Tongue (tissue), 2 donors: ENCODE results near the gene GNG5. TPM values are rescaled to one million over a fixed set of nuclear protein-coding genes. Genes with fewer than 3 reads are reported as not detected.
"Not testable (repeated sequence)": the region's sequence is repeated elsewhere in the genome, so short reads cannot be mapped to it uniquely, and the experiment has no call there.

Source experiments
- DNase-seq: peaks from one replicate; pipeline ENCODE4 v3.0.0-alpha.2; 2015
- total RNA-seq: library from RNA; depleted of rRNA; stranded (reverse); fragments of >200 nt; gene quantifications from one replicate; pipeline ENCODE4 v1.2.3, GENCODE V29; 2014

The GNG5 gene
- 40.3 TPM for total RNA-seq

DNA sequence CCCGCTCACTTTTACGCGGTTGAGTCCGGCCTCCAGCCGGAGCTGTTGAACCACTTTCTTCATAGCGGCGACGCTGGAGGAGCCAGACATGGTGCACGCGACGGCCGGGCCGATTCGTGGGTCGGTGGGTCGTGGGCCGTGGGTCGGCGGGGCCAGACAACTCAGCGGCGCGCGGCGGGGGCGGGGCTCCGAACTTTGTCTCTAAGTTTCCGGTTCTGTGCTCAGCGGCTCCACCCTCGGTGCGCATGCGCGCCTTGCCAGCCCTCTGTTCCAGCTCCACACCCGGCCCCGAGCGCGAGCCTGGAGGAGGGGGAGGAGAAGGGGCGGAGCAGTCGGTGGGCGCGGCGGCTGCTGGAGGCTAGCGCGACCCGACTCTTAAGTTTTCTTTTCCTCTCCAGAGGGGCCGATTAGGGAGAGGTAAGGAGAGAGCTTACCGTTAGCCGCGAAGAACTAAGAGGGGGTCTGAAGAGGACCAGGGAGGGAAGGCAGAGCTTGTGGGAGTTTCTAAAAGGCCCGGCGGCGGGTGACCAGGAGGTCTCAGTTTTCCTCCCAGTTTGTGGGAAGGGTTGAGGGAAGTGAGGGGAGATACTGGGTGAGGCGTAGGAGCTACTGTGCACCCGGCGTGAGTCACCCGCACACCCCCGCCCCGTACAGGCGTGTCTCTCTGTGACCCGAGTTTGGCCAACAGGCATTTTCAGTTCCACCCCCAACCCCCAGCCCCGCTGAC lies at the start of gene GNG5, which contains the start of gene SPATA1:
TSS of gene GNG5 (minus strand) at position 580 of the 727 bp plus-strand sequence. CDS start at position 90, 490 bp downstream.
TSS of gene SPATA1 (plus strand) at position 385 of the 727 bp plus-strand sequence. CDS start 9,974 bp downstream, outside the sequence.
- peak; percentile 100 for DNase-seq

DNA sequence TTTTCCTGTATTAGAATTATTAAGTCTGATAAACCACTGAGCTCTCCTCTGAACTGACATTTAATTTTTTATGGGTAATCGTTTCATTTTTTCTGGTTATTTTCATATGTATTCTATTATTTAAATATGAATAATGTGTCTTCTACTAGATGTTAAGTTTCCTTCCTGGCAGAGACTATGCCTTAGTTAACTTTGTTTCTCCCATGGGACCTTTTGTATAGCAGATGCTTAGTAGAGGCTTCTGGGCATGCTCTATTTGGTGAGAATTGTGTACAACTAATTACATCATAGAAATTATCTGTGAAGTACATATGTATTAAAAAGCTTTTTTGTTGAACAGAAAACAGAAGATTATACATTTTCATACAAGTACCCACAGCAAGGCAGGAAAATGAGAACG lies 44.4 kb upstream of the GNG5 start:
- no peak for DNase-seq

DNA sequence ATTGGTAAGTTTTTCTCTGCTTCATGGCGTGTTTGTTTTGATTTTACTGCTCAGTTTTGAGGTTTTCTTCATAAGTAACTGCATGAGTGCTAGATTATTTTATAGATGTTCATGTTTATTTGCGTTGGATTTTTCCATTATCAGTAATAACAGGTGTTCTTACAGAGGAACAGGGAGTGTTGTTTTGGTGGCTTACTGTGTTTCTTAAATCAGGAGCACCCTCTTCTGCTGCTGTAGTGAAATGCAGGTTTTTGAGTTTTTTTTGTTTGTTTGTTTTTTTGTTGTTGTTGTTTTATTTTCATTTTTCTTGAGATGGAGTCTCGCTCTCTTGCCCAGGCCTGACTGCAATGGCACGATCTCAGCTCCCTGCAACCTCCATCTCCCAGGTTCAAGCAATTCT lies 35.3 kb upstream of the GNG5 start:
- DNase-seq, result no peak

DNA sequence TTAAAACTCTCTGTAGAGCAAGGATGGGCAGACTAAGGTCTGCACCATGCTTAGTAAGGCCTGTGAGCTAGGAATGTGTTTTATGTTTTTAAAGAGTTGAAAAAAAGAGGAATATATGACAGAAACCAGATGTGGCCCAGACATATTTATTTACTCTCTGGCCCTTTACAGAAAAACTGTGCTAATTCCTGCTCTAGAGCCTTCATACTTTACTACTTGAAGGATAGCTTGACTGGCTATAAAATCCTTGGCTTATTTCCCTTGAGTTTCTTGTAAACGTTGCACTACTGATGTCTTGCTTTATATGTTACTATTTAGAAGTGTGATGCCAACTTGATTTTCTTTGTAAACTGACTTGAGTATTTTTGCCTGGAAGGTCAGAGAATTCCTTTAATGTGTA lies 34.4 kb upstream of the GNG5 start:
- no peak for DNase-seq

DNA sequence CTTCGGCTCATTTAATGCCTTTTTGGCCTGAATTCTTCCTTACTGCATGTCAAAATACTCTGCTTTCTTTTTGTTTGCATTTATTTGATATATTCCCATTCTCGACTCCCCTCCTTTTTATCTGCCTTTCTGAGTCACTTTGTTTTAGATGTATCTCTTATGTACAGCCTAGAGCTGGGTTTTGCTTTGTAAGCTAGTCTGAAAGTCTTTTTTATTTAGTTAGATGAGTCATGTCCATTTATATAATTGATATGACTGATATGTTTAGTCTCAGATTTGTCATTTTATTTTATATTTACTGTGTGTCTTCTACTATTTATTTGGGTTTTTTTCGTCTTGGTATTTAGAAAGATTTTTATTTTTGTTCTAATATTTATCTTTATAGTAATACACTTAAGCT lies 33.6 kb upstream of the GNG5 start:
- no peak for DNase-seq

DNA sequence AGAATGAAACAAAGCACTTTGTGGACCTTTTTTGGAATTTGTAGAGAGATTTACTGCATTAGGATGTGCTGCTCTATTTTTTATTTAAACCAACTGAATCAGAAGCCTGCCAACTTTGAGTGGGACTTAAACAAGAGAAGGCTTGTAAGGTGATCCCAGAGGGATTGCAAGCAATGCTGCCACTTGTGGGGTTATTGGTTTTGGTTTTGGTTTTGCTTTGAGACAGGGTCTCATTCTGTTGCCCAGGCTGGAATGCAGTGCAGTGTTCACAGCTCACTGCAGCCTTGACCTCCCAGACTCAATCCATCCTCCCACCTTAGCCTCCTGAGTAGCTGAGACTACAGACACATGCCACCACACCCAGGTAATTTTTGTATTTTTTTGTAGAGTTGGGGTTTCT lies 32.2 kb upstream of the GNG5 start:
- no peak for DNase-seq

DNA sequence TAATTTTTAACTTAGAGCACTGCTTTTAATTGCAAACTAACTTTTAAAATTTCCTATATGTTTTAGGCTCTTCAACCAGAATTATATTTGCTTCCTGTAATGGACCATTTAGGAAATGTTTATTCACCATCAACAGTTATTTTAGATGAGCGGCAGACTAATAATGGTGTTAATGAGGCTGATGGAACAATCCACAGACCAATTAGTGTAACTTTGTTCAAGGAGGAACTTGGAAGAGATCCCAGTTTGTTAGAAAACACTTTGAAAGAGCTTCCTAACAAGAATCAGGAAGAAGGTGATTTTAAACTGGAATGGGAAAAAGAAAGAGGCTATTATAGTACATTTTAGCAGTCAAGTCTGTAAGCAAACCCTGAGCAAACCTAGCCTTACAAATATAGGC lies 19.4 kb upstream of the GNG5 start:
- DNase-seq, result no peak

DNA sequence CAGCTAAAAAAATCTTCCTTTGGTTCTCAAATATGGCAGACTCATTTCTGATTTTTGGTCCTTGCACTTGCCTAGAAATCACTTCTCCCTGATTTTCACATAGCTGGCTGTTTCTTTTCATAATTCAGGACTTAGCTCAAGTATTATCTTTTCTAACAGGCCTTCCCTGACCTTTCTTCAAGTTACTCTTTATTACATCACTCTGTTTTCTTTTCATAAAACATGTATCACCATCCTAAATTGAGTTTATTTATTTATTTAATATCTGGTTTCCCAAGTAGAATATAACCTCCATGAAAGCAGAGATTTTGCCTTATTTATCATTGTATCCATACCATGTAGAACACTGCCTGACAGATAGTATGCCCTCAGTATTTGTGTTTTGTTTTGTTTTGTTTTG lies 18.2 kb upstream of the GNG5 start:
- DNase-seq, result no peak

DNA sequence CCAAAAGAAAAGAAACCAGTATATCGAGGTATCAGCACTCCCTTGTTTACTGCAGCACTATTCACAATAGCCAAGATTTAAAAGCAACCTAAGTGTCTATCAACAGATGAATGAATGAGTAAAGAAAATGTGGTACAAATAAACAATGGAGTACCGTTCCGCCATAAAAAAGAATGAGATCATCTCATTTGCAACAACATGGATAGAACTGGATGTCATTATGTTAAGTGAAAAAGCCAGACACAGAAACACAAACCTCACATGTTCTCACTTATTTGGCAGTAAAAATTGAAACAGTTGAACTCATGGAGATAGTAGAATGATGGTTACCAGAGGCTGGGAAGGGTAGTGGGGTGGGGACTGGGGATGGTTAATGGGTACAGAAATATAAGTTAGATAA lies 4.3 kb upstream of the GNG5 start:
- DNase-seq, result no peak

DNA sequence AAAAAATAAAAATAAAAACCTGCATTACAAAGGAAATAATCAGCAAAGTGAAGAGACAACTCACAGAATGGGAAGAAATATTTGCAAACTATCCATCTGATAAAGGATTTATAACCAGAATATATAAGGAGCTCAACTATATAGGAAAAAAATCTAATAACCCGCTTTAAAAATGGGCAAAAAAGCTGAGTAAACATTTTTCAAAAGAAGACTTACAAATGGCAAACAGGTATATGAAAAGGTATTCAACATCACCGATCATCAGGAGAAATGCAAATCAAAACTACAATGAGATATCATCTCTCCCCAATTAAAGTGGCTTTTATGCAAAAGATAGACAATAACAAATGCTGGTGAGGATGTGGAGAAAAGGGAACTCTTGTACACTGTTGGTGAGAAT lies 3.8 kb upstream of the GNG5 start:
- DNase-seq, result no peak

DNA sequence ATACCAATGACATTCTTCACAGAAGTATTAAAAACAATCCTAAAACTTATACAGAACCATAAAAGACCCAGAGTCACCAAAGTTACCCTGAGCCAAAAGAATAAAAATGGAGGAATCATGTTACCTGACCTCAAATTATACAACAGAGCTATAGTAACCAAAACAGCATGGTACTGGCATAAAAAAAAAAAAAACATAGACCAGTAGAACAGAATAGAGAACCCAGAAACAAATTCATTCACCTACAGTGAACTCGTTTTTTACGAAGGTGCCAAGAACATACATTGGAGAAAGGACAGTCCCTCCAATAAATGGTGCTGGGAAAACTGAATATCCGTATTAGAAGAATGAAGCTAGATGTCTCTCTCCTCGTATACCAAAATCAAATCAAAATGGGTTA lies 2.6 kb upstream of the GNG5 start:
- DNase-seq, result no peak

DNA sequence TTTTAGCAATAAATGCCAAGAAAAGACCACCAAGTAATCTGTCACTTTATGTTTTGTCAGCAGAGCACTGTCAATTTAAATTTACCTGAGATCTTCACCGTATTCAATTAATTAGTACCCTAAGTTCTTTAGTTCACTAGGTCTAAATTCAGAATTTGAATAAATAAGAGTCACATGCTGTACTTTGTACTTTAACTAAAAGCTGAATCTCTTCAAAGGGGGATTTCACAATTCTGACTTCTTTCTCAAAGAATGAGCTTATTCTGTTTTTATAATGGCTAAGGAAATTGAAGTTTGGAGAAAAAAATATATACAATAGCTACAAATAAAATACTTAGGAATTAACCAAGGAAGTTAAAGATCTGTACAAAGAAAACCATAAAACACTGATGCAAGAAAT lies 2.1 kb upstream of the GNG5 start:
- DNase-seq, result no peak

DNA sequence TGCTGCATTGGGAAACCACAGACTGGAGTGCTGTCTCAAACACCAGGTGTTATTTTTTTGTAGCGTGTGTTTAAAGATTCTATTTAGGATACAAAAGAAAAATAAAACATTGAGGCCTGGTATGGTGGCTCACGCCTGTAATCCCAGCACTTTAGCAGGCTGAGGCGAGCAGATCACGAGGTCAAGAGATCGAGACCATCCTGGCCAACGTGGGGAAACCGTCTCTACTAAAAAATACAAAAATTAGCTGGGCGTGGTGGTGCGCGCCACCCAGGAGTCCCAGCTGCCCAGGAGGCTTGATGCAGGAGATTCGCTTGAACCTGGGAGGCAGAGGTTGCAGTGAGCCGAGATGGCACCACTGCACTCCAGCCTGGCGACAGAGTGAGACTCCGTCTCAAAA lies 1.5 kb upstream of the GNG5 start:
- DNase-seq, result not testable (repeated sequence)

DNA sequence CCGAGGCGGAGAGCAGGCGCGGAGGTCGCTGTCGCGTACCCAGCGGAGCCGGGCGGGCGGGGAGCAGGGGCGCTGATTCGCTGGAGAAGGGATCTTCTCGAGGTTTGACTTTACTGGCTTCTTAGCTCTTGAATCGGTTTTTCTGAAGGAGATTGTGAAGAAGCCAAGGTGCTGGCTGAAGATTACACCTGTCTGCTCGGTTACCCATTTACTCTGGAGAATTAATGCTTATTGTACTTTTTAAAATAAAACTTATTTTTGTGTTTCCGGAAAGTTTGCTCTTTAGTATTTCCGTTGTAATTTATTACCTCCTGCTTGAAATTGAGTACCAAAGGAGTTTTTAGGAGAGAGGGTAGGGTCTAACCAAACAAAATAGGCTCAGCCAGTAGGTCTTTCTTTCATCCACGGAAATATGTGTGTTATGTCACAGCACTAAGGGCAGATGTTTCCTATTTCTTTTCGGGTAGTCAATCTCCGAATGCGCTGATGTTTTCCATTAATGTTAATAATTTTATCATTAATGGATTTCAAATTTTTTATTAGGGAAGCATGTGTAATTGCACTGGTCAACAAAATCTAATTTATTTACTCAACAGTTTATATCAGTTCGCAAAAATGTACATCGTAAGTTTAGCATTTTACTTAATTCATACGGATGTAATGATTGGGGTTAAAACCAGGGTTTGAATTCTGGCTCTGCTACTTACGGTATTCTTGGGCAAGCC lies 510 bp upstream of the GNG5 start:
- no peak for DNase-seq

DNA sequence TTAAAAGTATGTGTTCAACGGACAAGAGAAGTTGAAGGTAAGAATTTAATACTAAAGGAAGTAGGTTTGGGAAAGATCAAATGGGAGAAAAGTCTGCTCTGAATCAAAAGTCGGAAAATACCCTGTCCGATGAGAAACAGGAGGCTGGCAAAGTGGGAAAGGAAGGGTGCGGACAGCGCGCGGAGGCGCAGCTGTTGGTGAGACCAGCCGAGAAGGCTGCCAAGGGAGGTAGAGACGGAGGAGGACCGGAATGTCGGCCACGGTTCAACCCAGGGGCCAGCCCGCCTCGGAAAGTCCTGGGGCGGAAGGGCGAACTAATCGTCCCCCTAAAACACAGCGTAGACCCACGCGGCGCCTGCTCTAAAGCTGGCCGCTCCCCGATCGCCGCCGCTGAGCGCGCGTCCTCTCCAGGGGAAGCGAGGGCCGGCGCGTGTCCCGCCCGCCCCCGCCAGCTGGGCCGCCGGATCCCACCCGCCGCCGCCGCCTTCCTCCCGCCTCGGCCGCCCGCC lies 834 bp downstream of the GNG5 start:
- DNase-seq, result peak; percentile 85

DNA sequence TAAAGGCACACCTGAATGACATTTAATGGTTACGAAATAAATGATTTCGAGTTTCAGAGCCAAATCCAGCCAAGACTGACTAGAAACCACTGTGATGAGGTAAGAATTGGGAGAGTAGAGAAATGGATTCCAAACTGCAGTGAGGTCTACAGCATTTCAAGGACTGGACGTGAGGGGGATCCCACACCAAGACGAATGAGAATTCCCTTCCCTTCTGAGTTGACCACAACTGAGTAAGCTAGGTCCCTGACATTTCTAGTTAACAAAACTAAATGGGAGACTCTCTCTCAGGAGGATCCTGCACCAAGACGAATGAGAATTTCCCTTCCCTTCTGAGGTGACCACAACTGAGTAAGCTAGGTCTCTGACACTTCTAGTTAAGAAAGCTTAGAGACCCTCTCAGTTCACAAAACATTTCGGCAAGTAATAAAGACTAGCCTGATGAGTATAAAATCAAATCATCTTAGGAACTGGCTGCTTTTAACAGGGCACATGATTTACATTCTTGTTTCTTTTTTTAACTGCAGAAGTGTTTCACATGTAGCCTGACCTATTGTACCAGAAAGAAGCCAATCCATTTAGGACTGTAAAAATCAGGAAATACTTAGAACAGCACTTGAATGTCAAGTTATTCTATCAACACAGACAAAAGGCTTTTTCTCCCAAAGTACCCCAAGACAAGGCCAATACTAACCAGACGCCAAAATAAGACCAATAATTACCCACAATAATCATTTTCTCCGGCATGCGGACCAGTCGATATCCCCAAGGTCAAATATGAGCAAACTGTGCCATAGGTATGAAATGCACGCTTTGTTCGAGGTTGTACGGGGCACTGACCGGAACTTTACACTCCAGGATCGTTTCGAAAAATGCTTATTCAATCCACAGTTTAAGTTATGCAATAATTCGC lies 1.5 kb downstream of the GNG5 start:
- peak; percentile 39 for DNase-seq

DNA sequence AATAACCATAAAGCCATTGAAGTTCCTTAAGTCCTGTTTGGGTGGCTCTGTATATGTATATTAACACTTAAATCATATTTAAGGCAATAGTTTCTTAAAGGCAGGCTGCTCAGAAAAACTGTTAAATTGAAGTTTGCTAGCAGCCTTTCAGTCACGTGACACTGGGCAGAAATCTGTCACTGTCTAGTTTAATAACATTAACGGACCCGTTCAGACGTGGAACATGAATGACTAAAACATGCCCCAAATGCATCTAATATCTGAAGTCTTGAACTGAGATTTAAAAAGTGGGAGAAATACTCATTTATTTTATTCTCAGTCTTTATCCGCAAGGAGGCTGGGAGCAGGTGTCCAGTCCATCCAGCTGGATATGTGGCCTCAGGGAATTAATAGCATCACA lies 3.5 kb downstream of the GNG5 start:
- DNase-seq, result no peak

DNA sequence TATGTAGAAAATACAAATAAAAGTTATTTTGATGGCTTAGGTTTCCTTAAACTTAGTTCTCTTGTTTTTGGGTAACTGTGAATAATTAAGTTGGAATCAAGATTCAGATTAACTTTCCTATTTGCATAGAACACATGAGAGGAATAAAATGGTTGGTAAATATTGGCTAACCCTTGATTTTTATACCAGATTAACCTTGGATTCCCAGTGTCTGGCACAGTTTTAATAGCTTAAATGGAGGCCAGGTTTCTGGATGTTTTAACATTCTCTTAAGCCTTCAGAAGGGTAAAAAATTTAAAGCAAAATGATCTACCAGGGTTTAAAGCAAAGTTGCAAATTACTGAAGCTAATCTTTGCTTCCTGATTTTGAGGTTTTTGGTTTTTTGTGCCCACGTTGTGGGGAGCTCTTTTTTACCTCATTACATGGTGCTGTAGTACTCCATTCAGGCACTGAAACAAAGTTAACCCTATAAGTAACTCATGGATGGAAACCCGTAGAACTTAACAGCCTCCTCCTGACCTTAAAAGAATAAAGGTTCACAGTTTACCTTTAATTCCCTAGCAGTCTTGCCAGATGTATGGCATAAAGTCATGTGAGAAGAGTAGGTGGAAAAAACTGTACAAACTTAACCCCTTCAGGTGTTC lies 8.6 kb downstream of the GNG5 start:
- no peak for DNase-seq

DNA sequence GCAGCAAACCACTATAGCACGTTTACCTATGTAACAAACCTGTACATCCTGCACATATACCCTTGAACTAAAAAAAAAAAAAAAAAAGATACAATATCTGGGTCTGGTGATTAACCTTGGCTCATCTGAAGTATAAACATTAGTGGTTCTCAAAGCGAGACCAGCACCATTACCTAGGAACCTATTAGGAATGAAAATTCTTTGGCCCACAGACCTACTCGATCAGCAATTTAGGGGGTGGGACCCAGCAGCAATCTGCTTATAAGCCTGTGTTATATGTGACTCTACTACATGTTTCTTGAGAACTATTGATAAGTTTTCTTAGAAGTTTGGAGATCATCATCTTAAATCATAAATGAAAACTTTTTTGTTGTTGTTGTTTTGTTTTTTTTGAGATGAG lies 9.9 kb downstream of the GNG5 start:
- DNase-seq, result no peak

DNA sequence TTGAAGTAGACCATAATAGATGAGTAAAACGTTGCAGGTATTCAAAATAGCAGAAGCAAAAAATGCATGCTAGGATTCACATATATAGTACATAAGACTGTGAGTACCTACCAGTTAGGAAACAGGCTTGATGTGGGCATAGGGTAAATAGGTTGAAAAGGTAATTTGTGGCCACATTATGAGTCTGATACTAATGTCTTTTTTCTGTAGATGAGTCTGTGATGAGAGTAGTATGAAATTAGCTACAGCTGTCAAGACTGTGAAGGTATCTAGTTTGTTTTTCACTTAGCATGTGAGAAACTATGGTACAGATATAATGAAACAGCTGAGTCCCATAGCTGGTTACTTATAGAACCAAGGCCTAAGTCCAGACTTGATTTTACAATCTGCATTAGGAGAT lies 12.6 kb downstream of the GNG5 start:
- no peak for DNase-seq

DNA sequence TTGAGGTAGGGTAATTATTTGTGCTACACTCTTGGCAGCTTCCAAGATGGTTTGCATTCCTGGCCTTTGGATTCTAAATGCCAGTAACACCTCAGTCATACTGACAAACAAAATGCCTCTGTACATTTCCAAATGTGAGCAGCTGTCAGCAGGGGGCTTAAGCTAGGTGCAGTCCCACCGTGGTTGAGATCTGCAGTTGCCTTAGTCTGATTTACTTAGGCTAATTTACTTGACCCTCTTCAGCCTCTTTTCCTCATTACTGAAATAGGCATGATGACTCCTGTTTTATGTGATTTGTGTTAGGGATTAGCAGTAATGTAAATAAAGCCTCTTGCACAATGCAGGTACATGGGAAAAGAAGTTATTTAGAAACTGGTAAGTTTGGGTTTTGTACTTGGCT lies 13.7 kb downstream of the GNG5 start:
- DNase-seq, result no peak

DNA sequence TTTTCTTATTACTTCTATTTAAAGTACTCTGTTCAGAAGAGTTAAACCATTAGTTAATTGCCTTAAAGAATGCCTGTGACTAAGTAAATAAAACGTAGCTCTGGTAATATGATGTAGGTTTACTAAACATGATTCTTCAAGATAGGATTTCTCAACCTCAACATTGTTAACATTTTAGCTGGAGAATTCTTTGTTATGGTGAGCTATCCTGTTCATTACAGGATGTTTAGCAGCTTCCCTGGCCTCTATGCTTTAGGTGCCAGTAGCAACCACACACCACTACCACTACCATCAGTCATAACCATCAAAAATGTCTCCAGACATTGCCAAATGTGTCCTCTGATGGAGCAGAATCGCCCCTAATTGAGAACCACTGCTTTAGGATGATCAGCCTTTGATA lies 16.6 kb downstream of the GNG5 start:
- no peak for DNase-seq
